Astrocyte (in vitro differentiated cells and primary cell): ENCODE data around the gene SLC22A5. TPM values are rescaled to one million over a fixed set of nuclear protein-coding genes. Genes with fewer than 3 reads are reported as not detected.

ENCODE experiments used
- DNase-seq: peaks from one replicate; pipeline ENCODE4 v3.0.0-alpha.2; 2010; ENCODE audit warnings: low read depth
- FAIRE-seq: peaks from 2 replicates; lab custom pipeline; 2011; peaks lifted over from hg19 to GRCh38; lab: Jason Lieb, UNC
- H2AFZ ChIP-seq: 2 replicates; pipeline ENCODE4 v1.6.0; 2012; ENCODE audit warnings: low read depth, low read length, inconsistent platforms
- H3K27ac ChIP-seq: 2 replicates; pipeline ENCODE4 v1.5.1; 2011; ENCODE audit warnings: low read depth, low read length, inconsistent platforms
- H3K27me3 ChIP-seq: 2 replicates; pipeline ENCODE4 v1.6.0; 2011; ENCODE audit warnings: low read length, inconsistent platforms; ENCODE audit not compliant: insufficient read depth
- H3K36me3 ChIP-seq: 2 replicates; pipeline ENCODE4 v1.5.1; 2011; ENCODE audit warnings: low read length, inconsistent platforms; ENCODE audit not compliant: insufficient read depth
- H3K4me1 ChIP-seq: 2 replicates; pipeline ENCODE4 v1.5.1; 2011; ENCODE audit warnings: low read length, inconsistent platforms; ENCODE audit not compliant: insufficient read depth
- H3K4me2 ChIP-seq: 2 replicates; pipeline ENCODE4 v1.6.0; 2012; ENCODE audit warnings: low read length, inconsistent platforms
- H3K4me3 ChIP-seq: 2 replicates; pipeline ENCODE4 v1.5.1; 2011; ENCODE audit warnings: low read depth, mild to moderate bottlenecking, low read length, inconsistent platforms; ENCODE audit not compliant: insufficient read depth
- H3K79me2 ChIP-seq: 2 replicates; pipeline ENCODE4 v1.6.0; 2012; ENCODE audit warnings: mild to moderate bottlenecking, low read length, inconsistent platforms; ENCODE audit not compliant: insufficient read depth
- H3K9ac ChIP-seq: 2 replicates; pipeline ENCODE4 v1.6.0; 2012; ENCODE audit warnings: mild to moderate bottlenecking, low read length, inconsistent platforms
- H3K9me3 ChIP-seq: 2 replicates; pipeline ENCODE4 v1.5.1; 2012; ENCODE audit warnings: low read depth, mild to moderate bottlenecking, low read length, inconsistent platforms; ENCODE audit not compliant: insufficient read depth
- H4K20me1 ChIP-seq: 2 replicates; pipeline ENCODE4 v1.6.0; 2012; ENCODE audit warnings: low read length, inconsistent platforms; ENCODE audit not compliant: insufficient read depth
- H3K27ac Mint-ChIP-seq: one replicate; pipeline ENCODE4 v1.8.0; 2021; ENCODE audit warnings: mild to moderate bottlenecking, mixed read lengths; ENCODE audit not compliant: unreplicated experiment
- H3K27me3 Mint-ChIP-seq: one replicate; pipeline ENCODE4 v1.8.0; 2021; ENCODE audit warnings: low read depth, mixed read lengths; ENCODE audit not compliant: unreplicated experiment
- H3K36me3 Mint-ChIP-seq: one replicate; pipeline ENCODE4 v1.8.0; 2021; ENCODE audit warnings: low read depth, mixed read lengths; ENCODE audit not compliant: unreplicated experiment
- H3K4me1 Mint-ChIP-seq: one replicate; pipeline ENCODE4 v1.8.0; 2021; ENCODE audit warnings: low read depth, mixed read lengths; ENCODE audit not compliant: unreplicated experiment
- H3K4me3 Mint-ChIP-seq: one replicate; pipeline ENCODE4 v1.8.0; 2021; ENCODE audit warnings: mild to moderate bottlenecking, moderate library complexity, mixed read lengths; ENCODE audit not compliant: unreplicated experiment
- H3K9me3 Mint-ChIP-seq: one replicate; pipeline ENCODE4 v1.8.0; 2021; ENCODE audit warnings: mild to moderate bottlenecking, mixed read lengths; ENCODE audit not compliant: unreplicated experiment
- EZH2 ChIP-seq: IDR thresholded peaks from 2 replicates; pipeline ENCODE4 v1.6.1; 2012; ENCODE audit warnings: mild to moderate bottlenecking, low read length, inconsistent platforms; ENCODE audit not compliant: insufficient read depth
- total RNA-seq: library from RNA; stranded (reverse); gene quantifications from 2 replicates; pipeline ENCODE4 v1.2.1, GENCODE V29; 2021
- TF ChIP-seq, protein P1 (sequence below): IDR thresholded peaks from 2 replicates; pipeline ENCODE4 v1.5.1; 2011; ENCODE audit warnings: low read depth, mild to moderate bottlenecking, inconsistent platforms, low read length, moderate library complexity; ENCODE audit not compliant: insufficient read depth

SLC22A5 gene
- total RNA-seq, 1 donor from 2014 or later: 8.3 TPM

DNA sequence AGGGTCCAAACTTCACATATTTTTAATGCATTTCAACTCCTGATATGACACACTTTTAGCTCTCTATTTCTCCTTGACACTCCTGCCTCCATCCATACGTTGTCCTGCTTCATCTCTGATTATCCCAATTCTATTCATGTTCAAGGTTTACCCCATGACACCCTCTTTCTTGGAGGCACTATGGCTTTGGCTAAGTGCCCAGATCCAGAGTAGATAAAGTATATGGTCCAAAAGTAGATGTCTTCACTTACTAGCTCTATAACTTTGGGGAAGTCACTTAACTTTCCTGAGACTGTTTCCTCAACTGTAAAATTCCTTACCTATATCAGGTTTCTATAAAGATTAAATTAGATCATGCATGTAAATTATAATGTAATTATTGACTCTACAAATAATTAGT lies 36.1 kb downstream of the SLC22A5 start:
- no peak for FAIRE-seq
- Histone ChIP-seq H3K4me2 (no peak overlapping the region), H3K36me3 (no peaks in the 10 kb centered on the region)

DNA sequence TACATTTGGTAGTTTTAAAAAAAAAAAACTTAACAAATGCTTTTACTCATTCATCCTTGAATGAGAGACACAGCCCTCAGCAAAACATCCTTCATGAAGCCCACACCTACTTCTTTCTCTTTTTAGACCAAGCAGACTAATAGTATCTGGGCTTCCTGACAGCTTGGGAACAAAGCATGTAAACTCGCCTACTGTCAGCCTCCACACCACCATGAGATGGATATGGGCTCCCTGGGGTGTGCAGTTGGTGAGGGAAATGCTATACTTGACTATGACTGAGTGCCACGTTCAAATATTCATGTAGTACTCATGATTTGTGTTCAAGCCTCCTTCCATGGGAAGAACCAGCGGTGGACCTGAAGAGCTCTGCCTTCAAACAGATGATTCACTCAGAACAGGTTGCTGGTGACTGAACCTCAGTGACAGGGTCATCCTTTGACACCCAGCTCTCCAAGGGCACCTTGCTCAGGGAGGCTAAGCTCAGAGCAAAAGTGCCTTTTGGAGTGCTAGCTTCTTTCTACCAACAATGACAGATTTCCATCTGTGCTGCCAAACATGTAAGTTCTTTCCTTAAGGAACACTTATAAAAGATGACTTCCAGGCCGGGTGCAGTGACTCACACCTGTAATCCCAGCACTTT lies 36.8 kb downstream of the SLC22A5 start:
- H2AFZ ChIP-seq: no peak overlapping the region
- Mint-ChIP-seq H3K4me3 (no peak overlapping the region), H3K36me3 (peaks cover 3% of the 10 kb centered on the region), H3K27ac (no peak overlapping the region), H3K4me1 (peaks cover 11% of the 10 kb centered on the region), H3K9me3 (peaks cover 5% of the 10 kb centered on the region), H3K27me3 (peaks cover 11% of the 10 kb centered on the region)
- H3K9me3 ChIP-seq: no peaks in the 10 kb centered on the region
- no peaks in the 10 kb centered on the region for H4K20me1 ChIP-seq
- H3K9ac ChIP-seq: no peak overlapping the region
- H3K4me3 ChIP-seq: no peak overlapping the region
- H3K27me3 ChIP-seq: no peaks in the 10 kb centered on the region
- H3K4me1 ChIP-seq: peaks cover 9% of the 10 kb centered on the region
- TF ChIP-seq, protein P1, sequence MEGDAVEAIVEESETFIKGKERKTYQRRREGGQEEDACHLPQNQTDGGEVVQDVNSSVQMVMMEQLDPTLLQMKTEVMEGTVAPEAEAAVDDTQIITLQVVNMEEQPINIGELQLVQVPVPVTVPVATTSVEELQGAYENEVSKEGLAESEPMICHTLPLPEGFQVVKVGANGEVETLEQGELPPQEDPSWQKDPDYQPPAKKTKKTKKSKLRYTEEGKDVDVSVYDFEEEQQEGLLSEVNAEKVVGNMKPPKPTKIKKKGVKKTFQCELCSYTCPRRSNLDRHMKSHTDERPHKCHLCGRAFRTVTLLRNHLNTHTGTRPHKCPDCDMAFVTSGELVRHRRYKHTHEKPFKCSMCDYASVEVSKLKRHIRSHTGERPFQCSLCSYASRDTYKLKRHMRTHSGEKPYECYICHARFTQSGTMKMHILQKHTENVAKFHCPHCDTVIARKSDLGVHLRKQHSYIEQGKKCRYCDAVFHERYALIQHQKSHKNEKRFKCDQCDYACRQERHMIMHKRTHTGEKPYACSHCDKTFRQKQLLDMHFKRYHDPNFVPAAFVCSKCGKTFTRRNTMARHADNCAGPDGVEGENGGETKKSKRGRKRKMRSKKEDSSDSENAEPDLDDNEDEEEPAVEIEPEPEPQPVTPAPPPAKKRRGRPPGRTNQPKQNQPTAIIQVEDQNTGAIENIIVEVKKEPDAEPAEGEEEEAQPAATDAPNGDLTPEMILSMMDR: no peak
- no peak for TF ChIP-seq EZH2
- no peak overlapping the region for H3K27ac ChIP-seq
- no peaks in the 10 kb centered on the region for H3K36me3 ChIP-seq
- H3K4me2 ChIP-seq: no peak overlapping the region
- H3K79me2 ChIP-seq: peaks cover 3% of the 10 kb centered on the region
- no peak for DNase-seq
- no peak for FAIRE-seq

More for the DNA sequence above, 36.1 kb downstream of the SLC22A5 start:
- Mint-ChIP-seq H3K36me3 (peaks cover 3% of the 10 kb centered on the region), H3K4me1 (peaks cover 11% of the 10 kb centered on the region), H3K9me3 (peaks cover 9% of the 10 kb centered on the region), H3K27me3 (peaks cover 17% of the 10 kb centered on the region), H3K4me3 (no peak overlapping the region), H3K27ac (no peak overlapping the region)
- Histone ChIP-seq H3K9ac (no peak overlapping the region), H3K4me1 (peaks cover 7% of the 10 kb centered on the region), H3K4me3 (no peak overlapping the region), H3K9me3 (no peaks in the 10 kb centered on the region), H3K27ac (no peak overlapping the region), H3K27me3 (no peaks in the 10 kb centered on the region), H4K20me1 (no peaks in the 10 kb centered on the region), H3K79me2 (no peaks in the 10 kb centered on the region), H2AFZ (no peak overlapping the region)
- no peak for TF ChIP-seq EZH2
- TF ChIP-seq, protein P1: no peak
- no peak for DNase-seq

DNA sequence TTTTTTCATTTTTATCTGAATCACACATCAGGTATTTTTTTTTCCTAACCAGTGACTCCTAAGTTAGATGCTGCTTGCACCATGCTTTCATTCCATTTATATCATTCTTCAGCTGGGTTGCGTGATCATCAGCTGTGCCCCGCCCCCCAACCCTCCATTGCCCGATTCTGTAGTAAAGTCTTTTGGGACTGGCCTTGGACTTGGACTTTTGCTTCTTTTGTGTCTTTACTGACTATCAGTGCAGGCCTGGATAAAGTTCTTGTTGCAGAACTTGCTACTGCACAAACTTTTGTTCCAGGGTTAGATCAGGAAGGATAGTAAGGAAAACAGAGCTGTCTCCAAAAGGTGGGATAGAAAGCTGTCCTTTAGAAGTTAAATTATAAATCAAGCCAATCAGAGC lies 38.5 kb downstream of the SLC22A5 start:
- TF ChIP-seq, protein P1: no peak
- no peak for TF ChIP-seq EZH2
- Mint-ChIP-seq H3K4me3 (no peak overlapping the region), H3K36me3 (peaks cover 3% of the 10 kb centered on the region), H3K4me1 (peaks cover 22% of the 10 kb centered on the region), H3K27me3 (peaks cover 9% of the 10 kb centered on the region), H3K27ac (no peak overlapping the region), H3K9me3 (no peaks in the 10 kb centered on the region)
- no peak for DNase-seq
- H3K4me2 ChIP-seq: no peak overlapping the region
- H3K4me3 ChIP-seq: no peak overlapping the region
- no peaks in the 10 kb centered on the region for H4K20me1 ChIP-seq
- no peaks in the 10 kb centered on the region for H3K9me3 ChIP-seq
- H3K9ac ChIP-seq: no peak overlapping the region
- H3K4me1 ChIP-seq: peaks cover 17% of the 10 kb centered on the region
- H3K79me2 ChIP-seq: peaks cover 10% of the 10 kb centered on the region
- H3K36me3 ChIP-seq: no peaks in the 10 kb centered on the region
- no peaks in the 10 kb centered on the region for H3K27me3 ChIP-seq
- H3K27ac ChIP-seq: no peak overlapping the region
- no peak overlapping the region for H2AFZ ChIP-seq
- no peak for FAIRE-seq
